ENCODE measurements around the gene ZNF148. TPM values are rescaled to one million over a fixed set of nuclear protein-coding genes. Genes with fewer than 3 reads are reported as not detected.
A peak's percentile ranks its signal among the peaks of the same experiment; 100 is the strongest.

Gene ZNF148
- total RNA-seq, 1 donor from 2014 or later = 44.5 TPM

DNA sequence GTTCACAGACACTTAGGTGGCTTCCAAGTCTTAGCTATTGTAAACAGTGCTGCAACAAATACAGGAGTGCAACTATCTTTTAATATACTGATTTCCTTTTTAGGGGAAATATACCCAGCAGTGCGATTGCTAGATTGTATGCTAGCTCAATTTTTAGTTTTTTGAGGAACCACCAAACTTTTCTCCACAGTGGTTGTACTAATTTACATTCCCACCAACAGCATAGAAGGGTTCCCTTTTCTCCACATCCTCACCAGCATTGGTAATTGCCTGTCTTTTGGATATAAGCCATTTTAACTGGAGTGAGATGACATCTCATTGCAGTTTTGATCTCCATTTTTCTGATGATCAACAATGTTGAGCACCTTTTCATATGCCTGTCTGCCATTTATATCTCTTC, 58.9 kb downstream of the ZNF148 start:
- peaks cover 17% of the 10 kb centered on the region for H3K79me2 ChIP-seq (ENCODE audit: insufficient read depth, low read length)
- no peak overlapping the region for H2AFZ ChIP-seq (ENCODE audit: low read depth, low read length)
- H3K4me1 ChIP-seq (ENCODE audit: insufficient read depth, low read length) = no peaks in the 10 kb centered on the region
- FAIRE-seq (no peak), DNase-seq (ENCODE audit: low read depth) (no peak)
- no peaks in the 10 kb centered on the region for H3K27me3 ChIP-seq (ENCODE audit: insufficient read depth, low read length)
- no peak overlapping the region for H3K4me3 ChIP-seq (ENCODE audit: insufficient read depth, low read depth, low read length)
- H3K4me1 Mint-ChIP-seq (ENCODE audit: low read depth, unreplicated experiment) = peaks cover 9% of the 10 kb centered on the region
- H3K27ac ChIP-seq (ENCODE audit: low read depth, low read length) = no peak overlapping the region
- no peaks in the 10 kb centered on the region for H3K9me3 ChIP-seq (ENCODE audit: insufficient read depth, low read depth, low read length)
- H3K4me2 ChIP-seq (ENCODE audit: low read length) = no peak overlapping the region
- H3K4me3 Mint-ChIP-seq (ENCODE audit: unreplicated experiment) = no peak overlapping the region
- H3K27me3 Mint-ChIP-seq (ENCODE audit: low read depth, unreplicated experiment) = no peaks in the 10 kb centered on the region
- H3K9ac ChIP-seq (ENCODE audit: low read length) = no peak overlapping the region
- no peak for TF ChIP-seq EZH2 (IDR thresholded peaks at IDR 0.05; ENCODE audit: insufficient read depth, low read length)
- TF ChIP-seq, protein P1, sequence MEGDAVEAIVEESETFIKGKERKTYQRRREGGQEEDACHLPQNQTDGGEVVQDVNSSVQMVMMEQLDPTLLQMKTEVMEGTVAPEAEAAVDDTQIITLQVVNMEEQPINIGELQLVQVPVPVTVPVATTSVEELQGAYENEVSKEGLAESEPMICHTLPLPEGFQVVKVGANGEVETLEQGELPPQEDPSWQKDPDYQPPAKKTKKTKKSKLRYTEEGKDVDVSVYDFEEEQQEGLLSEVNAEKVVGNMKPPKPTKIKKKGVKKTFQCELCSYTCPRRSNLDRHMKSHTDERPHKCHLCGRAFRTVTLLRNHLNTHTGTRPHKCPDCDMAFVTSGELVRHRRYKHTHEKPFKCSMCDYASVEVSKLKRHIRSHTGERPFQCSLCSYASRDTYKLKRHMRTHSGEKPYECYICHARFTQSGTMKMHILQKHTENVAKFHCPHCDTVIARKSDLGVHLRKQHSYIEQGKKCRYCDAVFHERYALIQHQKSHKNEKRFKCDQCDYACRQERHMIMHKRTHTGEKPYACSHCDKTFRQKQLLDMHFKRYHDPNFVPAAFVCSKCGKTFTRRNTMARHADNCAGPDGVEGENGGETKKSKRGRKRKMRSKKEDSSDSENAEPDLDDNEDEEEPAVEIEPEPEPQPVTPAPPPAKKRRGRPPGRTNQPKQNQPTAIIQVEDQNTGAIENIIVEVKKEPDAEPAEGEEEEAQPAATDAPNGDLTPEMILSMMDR (IDR thresholded peaks at IDR 0.05; ENCODE audit: insufficient read depth, low read depth, low read length) = no peak
- peaks cover 20% of the 10 kb centered on the region for H3K36me3 Mint-ChIP-seq (ENCODE audit: low read depth, unreplicated experiment)
- H3K27ac Mint-ChIP-seq (ENCODE audit: unreplicated experiment) = no peak overlapping the region
- H3K9me3 Mint-ChIP-seq (ENCODE audit: unreplicated experiment) = no peaks in the 10 kb centered on the region
- no peaks in the 10 kb centered on the region for H4K20me1 ChIP-seq (ENCODE audit: insufficient read depth, low read length)
- H3K36me3 ChIP-seq (ENCODE audit: insufficient read depth, low read length) = peaks cover 7% of the 10 kb centered on the region

DNA sequence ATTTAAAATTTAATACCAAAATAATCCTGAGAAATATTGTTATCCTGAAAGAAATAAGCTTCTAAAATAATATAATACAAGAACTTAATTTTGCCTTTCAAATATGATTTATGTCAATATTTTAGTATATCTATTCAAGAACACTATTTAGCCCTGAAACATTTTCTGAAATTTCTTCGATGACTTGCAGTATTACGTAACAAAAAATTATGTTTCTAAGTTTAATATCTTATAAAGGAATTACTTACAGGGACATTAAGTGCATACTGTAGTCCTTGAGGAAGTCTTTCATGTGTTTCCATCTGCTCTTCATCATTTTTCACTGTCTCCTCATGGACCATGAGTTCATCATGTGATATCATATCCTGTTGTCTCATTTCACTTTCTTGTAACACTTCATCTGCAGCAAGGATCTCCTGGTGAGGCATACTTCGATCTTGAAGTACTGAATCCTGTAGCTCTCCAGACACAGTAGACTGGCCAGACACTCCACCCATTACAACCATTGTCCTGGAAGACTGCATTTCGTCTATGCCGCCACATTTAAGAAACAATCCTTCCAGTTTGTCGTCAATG, 62.0 kb downstream of the ZNF148 start:
- H3K4me1 ChIP-seq (ENCODE audit: insufficient read depth, low read length) = no peaks in the 10 kb centered on the region
- no peak overlapping the region for H3K4me3 Mint-ChIP-seq (ENCODE audit: unreplicated experiment)
- TF ChIP-seq EZH2 (IDR thresholded peaks at IDR 0.05; ENCODE audit: insufficient read depth, low read length) = no peak
- TF ChIP-seq, protein P1 (IDR thresholded peaks at IDR 0.05; ENCODE audit: insufficient read depth, low read depth, low read length) = no peak
- H3K4me2 ChIP-seq (ENCODE audit: low read length) = no peak overlapping the region
- peak overlapping the region; percentile 16 for H3K27ac Mint-ChIP-seq (ENCODE audit: unreplicated experiment)
- H3K9me3 ChIP-seq (ENCODE audit: insufficient read depth, low read depth, low read length) = peaks cover 3% of the 10 kb centered on the region
- peaks cover 12% of the 10 kb centered on the region for H3K36me3 ChIP-seq (ENCODE audit: insufficient read depth, low read length)
- H3K79me2 ChIP-seq (ENCODE audit: insufficient read depth, low read length) = peaks cover 39% of the 10 kb centered on the region
- H3K4me3 ChIP-seq (ENCODE audit: insufficient read depth, low read depth, low read length) = no peak overlapping the region
- H3K9me3 Mint-ChIP-seq (ENCODE audit: unreplicated experiment) = peaks cover 8% of the 10 kb centered on the region
- H3K36me3 Mint-ChIP-seq (ENCODE audit: low read depth, unreplicated experiment) = peaks cover 37% of the 10 kb centered on the region
- H3K27ac ChIP-seq (ENCODE audit: low read depth, low read length) = no peak overlapping the region
- H3K27me3 Mint-ChIP-seq (ENCODE audit: low read depth, unreplicated experiment) = no peaks in the 10 kb centered on the region
- H3K9ac ChIP-seq (ENCODE audit: low read length) = no peak overlapping the region
- no peaks in the 10 kb centered on the region for H3K27me3 ChIP-seq (ENCODE audit: insufficient read depth, low read length)
- peaks cover 11% of the 10 kb centered on the region for H4K20me1 ChIP-seq (ENCODE audit: insufficient read depth, low read length)
- no peak overlapping the region for H2AFZ ChIP-seq (ENCODE audit: low read depth, low read length)
- FAIRE-seq (peak; percentile 49), DNase-seq (ENCODE audit: low read depth) (peak; percentile 34)
- H3K4me1 Mint-ChIP-seq (ENCODE audit: low read depth, unreplicated experiment) = peaks cover 5% of the 10 kb centered on the region

DNA sequence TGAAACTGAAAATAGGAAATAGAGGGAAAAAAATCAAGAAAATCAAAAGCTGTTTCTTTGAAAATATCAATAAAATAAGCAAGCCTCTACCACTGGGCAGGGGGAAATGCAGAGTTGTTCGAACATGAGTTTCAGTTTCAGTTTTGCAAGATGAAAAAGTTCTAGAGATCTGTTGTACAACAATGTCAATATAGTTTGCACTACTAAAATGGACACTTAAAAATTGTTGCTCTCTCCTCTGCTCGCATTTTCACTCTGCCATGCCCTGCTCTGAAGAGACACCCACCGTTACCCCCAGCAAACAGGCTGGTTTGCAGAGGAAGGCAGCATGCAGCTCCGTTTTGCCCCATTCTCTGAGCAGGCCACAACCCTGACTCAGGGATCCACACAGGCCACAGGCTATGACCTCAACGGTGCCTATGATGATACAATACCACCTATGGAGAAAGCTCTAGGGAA, 64.5 kb downstream of the ZNF148 start:
- FAIRE-seq = no peak

More for the DNA sequence above, 64.5 kb downstream of the ZNF148 start:
- Histone ChIP-seq H3K79me2 (ENCODE audit: insufficient read depth, low read length) (peaks cover 60% of the 10 kb centered on the region), H3K27ac (ENCODE audit: low read depth, low read length) (no peak overlapping the region), H3K9me3 (ENCODE audit: insufficient read depth, low read depth, low read length) (peaks cover 3% of the 10 kb centered on the region), H4K20me1 (ENCODE audit: insufficient read depth, low read length) (peaks cover 12% of the 10 kb centered on the region), H3K4me3 (ENCODE audit: insufficient read depth, low read depth, low read length) (no peak overlapping the region), H3K36me3 (ENCODE audit: insufficient read depth, low read length) (peaks cover 12% of the 10 kb centered on the region), H3K4me2 (ENCODE audit: low read length) (no peak overlapping the region), H3K4me1 (ENCODE audit: insufficient read depth, low read length) (no peaks in the 10 kb centered on the region), H3K9ac (ENCODE audit: low read length) (no peak overlapping the region), H2AFZ (ENCODE audit: low read depth, low read length) (no peak overlapping the region), H3K27me3 (ENCODE audit: insufficient read depth, low read length) (no peaks in the 10 kb centered on the region)
- Mint-ChIP-seq H3K36me3 (ENCODE audit: low read depth, unreplicated experiment) (peaks cover 31% of the 10 kb centered on the region), H3K9me3 (ENCODE audit: unreplicated experiment) (peaks cover 8% of the 10 kb centered on the region), H3K4me3 (ENCODE audit: unreplicated experiment) (no peak overlapping the region), H3K27me3 (ENCODE audit: low read depth, unreplicated experiment) (no peaks in the 10 kb centered on the region), H3K27ac (ENCODE audit: unreplicated experiment) (no peak overlapping the region), H3K4me1 (ENCODE audit: low read depth, unreplicated experiment) (peaks cover 3% of the 10 kb centered on the region)
- no peak for DNase-seq (ENCODE audit: low read depth)
- TF ChIP-seq, protein P1 (IDR thresholded peaks at IDR 0.05; ENCODE audit: insufficient read depth, low read depth, low read length) = no peak
- no peak for TF ChIP-seq EZH2 (IDR thresholded peaks at IDR 0.05; ENCODE audit: insufficient read depth, low read length)

Measured in astrocyte (in vitro differentiated cells and primary cell).